ENCODE measurements around the gene GCH1. TPM values are rescaled to one million over a fixed set of nuclear protein-coding genes. Genes with fewer than 3 reads are reported as not detected.
"Not testable (repeated sequence)": the region's sequence is repeated elsewhere in the genome, so short reads cannot be mapped to it uniquely, and the experiment has no call there.

GCH1 gene
- total RNA-seq, 3 donors from 2014 or later, result 12.8 to 27.1 (median 19.3) TPM

- Histone ChIP-seq H3K9me3 (no peaks in the 10 kb centered on the region), H3K4me3 (no peak overlapping the region), H3K4me1 (ENCODE audit: low read depth) (no peaks in the 10 kb centered on the region), H3K36me3 (ENCODE audit: low read depth) (no peaks in the 10 kb centered on the region)
- no peak for TF ChIP-seq CTCF (IDR thresholded peaks at IDR 0.05)
- DNase-seq (no peak), ATAC-seq (no peak)
- intact Hi-C loops (cut with DNase I, micrococcal nuclease), result no loop called here
Measured at GRCh38 chr14:54908190-54908589, 5.6 kb upstream of the GCH1 start.

- no peaks in the 10 kb centered on the region for H3K36me3 ChIP-seq (ENCODE audit: low read depth)
- peaks cover 2% of the 10 kb centered on the region for H3K4me1 ChIP-seq (ENCODE audit: low read depth)
- intact Hi-C loops (cut with DNase I, micrococcal nuclease), result no loop called here
- ATAC-seq (no peak), DNase-seq (no peak)
- H3K9me3 ChIP-seq, result no peaks in the 10 kb centered on the region
- no peak for TF ChIP-seq CTCF (IDR thresholded peaks at IDR 0.05)
- no peak overlapping the region for H3K4me3 ChIP-seq
Measured at GRCh38 chr14:54906075-54906474, 3.4 kb upstream of the GCH1 start.

- TF ChIP-seq CTCF (IDR thresholded peaks at IDR 0.05), result no peak
- Histone ChIP-seq H3K4me3 (peak overlapping the region; percentile 84), H3K9me3 (no peaks in the 10 kb centered on the region), H3K36me3 (ENCODE audit: low read depth) (no peaks in the 10 kb centered on the region), H3K4me1 (ENCODE audit: low read depth) (peaks cover 5% of the 10 kb centered on the region)
- intact Hi-C loops (cut with DNase I, micrococcal nuclease), result no loop called here
- ATAC-seq (peak; percentile 79), DNase-seq (peak; percentile 80 to 91 (median 86))
Measured at GRCh38 chr14:54902143-54902520, 494 bp downstream of the GCH1 start.

- Histone ChIP-seq H3K4me1 (ENCODE audit: low read depth) (peaks cover 5% of the 10 kb centered on the region), H3K9me3 (no peaks in the 10 kb centered on the region), H3K36me3 (ENCODE audit: low read depth) (no peaks in the 10 kb centered on the region), H3K4me3 (peak overlapping the region; percentile 84)
- intact Hi-C loops (cut with DNase I, micrococcal nuclease), result no loop called here
- DNase-seq (peak in 2 of 3 donors; percentile 49 to 57), ATAC-seq (peak; percentile 28)
- TF ChIP-seq CTCF (IDR thresholded peaks at IDR 0.05), result no peak
Measured at GRCh38 chr14:54901380-54902142, 1.1 kb downstream of the GCH1 start.

GRCh38 chr14:54899573-54899972, 3.1 kb downstream of the GCH1 start:
- DNase-seq, result no peak
- H3K36me3 ChIP-seq (ENCODE audit: low read depth), result no peaks in the 10 kb centered on the region
- intact Hi-C loops (cut with DNase I, micrococcal nuclease), result no loop called here
- no peak overlapping the region for H3K4me3 ChIP-seq
- no peak for ATAC-seq
- no peaks in the 10 kb centered on the region for H3K9me3 ChIP-seq
- peaks cover 5% of the 10 kb centered on the region for H3K4me1 ChIP-seq (ENCODE audit: low read depth)
- no peak for TF ChIP-seq CTCF (IDR thresholded peaks at IDR 0.05)

GRCh38 chr14:54897809-54898555, 4.6 kb downstream of the GCH1 start:
- ATAC-seq; H3K4me3 ChIP-seq; intact Hi-C loops (cut with DNase I, micrococcal nuclease): not testable (repeated sequence)

More at GRCh38 chr14:54897809-54898555, 4.6 kb downstream of the GCH1 start:
- H3K9me3 ChIP-seq; H3K36me3 ChIP-seq (ENCODE audit: low read depth); H3K4me1 ChIP-seq (ENCODE audit: low read depth); DNase-seq: not testable (repeated sequence)
